Endometrium (tissue), 2 donors: ENCODE measurements around the gene ARHGAP19.
"Not testable (repeated sequence)": the region's sequence is repeated elsewhere in the genome, so short reads cannot be mapped to it uniquely, and the experiment has no call there.

Experiments
- FAIRE-seq: peaks from 2 replicates; lab custom pipeline; 2012; peaks lifted over from hg19 to GRCh38; lab: Jason Lieb, UNC
- donor health status: control.
- donor health status: control.

The ARHGAP19 gene

GRCh38 chr10:97321032-97321803 lies 28.8 kb upstream of the ARHGAP19 start:
- no peak for FAIRE-seq

GRCh38 chr10:97320480-97321031 lies 28.1 kb upstream of the ARHGAP19 start:
- FAIRE-seq = no peak

DNA sequence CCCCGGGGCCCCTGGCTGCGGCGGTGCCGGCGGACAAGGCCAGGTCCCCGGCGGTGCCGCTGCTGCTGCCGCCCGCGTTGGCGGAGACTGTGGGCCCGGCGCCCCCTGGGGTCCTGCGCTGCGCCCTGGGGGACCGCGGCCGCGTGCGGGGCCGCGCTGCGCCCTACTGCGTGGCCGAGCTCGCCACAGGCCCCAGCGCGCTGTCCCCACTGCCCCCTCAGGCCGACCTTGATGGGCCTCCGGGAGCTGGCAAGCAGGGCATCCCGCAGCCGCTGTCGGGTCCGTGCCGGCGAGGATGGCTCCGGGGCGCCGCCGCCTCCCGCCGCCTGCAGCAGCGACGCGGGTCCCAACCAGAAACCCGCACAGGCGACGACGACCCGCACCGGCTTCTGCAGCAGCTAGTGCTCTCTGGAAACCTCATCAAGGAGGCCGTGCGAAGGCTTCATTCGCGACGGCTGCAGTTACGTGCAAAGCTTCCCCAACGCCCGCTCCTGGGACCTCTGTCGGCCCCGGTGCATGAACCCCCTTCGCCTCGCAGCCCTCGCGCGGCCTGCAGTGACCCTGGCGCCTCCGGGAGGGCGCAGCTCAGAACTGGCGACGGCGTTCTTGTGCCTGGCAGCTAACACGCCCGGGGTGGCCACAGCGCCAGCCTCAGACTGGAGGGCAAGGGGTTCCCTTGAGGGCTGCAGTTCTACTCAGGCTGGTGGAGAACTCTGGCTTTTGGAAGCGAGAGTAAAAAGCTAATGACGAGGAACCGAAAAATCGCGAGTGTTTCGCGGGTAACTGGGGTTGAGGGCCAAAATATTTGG lies 27.4 kb upstream of the ARHGAP19 start:
- no peak for FAIRE-seq

DNA sequence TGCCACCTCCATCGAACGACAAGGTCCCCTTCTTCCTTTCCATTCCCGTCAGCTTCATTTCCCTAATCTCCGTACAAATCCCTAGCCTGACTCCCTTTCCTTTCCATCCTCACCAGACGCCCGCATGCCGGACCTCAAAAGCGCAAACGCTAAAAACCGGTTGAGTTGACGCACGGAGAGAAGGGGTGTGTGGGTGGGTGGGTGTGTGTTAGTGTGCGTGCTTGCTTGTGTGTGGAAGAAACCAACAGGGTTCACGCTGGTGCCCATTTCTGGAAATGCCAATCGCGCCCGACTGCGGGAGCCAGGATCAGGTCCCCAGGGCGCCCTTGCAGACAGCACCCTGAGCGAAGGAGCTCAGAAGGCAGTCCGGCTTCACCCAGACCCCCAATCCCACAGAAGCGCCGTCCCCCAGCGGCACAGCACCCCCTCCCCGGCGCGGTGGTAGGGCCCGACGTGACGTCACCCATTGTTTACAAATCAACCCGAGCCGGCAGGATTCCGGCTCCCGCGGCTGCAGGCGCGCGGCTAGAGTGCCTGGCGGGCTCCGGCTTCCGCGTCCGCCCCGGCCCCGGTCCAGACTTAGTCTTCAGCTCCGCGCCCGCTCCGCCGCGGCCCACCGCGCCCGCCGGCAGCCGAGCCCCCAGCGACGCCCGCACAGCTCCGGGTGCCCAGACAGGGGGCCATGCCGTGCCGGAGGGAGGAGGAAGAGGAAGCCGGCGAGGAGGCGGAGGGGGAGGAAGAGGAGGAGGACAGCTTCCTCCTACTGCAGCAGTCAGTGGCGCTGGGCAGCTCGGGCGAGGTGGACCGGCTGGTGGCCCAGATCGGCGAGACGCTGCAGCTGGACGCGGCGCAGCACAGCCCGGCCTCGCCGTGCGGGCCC lies 26.6 kb upstream of the ARHGAP19 start, which contains the start of gene FRAT1:
Gene FRAT1, plus strand, starts transcription at position 500 of the 880 bp plus-strand sequence. Its CDS starts 183 bp downstream, at position 683.
- no peak for FAIRE-seq

- no peak for FAIRE-seq
Measured at GRCh38 chr10:97314671-97315070, 22.2 kb upstream of the ARHGAP19 start.

- FAIRE-seq = no peak
Measured at GRCh38 chr10:97312897-97313296, 20.5 kb upstream of the ARHGAP19 start.

DNA sequence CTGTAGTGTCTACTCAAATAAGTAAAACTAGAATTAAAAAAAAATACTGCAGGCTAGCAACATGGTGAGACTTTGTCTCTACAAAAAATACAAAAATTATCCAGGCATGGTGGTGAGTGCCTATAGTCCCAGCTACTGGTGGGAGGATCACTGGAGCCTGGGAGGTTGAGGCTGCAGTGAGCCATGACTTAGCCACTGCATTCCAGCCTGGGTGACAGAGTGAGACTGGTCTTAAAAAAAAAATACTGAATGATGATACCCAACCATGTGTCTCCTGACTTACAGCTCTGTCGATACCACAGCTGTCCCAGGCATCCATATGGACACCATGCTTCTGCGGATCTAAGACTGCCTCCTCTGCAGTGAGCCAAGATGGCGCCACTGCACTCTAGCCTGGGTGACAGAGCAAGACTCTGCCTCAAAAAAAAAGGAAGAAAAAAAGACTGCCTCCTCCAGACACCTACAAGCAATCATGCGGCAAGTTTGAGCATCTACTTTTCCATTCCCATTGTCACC lies 18.7 kb upstream of the ARHGAP19 start:
- FAIRE-seq = no peak

- FAIRE-seq = no peak
Measured at GRCh38 chr10:97307866-97308780, 15.7 kb upstream of the ARHGAP19 start.

- no peak for FAIRE-seq
Measured at GRCh38 chr10:97307441-97307840, 15.0 kb upstream of the ARHGAP19 start.

DNA sequence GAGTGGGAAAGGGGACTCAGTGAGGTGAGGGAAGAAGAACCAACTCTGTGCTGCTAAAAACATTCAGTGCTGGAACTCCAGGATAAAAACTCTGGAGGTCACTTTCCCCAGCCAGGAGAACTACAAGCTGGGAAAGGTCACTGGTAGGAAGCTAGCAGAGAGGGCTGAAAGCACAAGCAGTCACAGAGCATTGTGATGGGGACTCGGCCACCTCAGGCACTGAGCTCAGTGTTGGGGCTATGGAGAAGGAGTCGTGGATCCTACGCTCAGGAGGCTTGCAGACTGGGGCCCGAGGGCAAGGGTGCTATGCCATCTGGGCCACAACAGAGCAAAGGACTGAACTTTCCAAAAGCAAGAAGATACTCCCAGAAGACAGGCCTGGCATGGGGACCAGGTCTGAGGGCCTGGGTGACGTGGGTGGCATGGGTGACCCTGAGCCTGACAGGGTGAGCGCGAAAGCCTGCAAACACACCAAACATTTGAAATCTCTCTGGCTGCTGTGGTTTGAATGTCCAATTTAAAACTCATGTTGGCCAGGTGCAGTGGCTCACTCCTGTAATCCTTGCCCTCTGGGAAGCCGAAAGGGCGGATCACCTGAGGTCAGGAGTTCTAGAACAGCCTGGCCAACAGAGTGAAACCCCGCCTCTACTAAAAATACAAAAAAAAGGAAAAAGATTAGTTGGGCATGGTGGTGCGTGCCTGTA lies 9.8 kb upstream of the ARHGAP19 start:
- FAIRE-seq = no peak

DNA sequence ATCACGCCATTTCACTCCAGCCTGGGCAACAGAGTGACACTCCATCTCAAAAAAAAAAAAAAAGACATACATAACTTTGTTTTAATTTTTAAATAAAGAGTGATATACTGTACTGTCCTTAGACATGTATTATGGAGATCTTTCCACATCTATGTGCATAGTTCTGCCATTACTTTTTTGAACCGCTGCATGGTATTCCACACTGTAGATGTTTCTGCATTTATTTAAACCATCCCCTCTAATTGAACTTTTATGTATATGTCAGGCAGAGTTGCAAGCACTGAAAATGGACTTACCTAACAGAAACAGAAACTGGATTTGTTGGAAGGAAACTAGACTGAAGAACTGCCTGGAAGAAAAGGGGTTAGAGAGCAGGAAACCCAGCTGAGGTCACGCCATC lies 8.5 kb upstream of the ARHGAP19 start:
- FAIRE-seq = no peak

- FAIRE-seq = no peak
Measured at GRCh38 chr10:97298223-97298571, 5.8 kb upstream of the ARHGAP19 start.

DNA sequence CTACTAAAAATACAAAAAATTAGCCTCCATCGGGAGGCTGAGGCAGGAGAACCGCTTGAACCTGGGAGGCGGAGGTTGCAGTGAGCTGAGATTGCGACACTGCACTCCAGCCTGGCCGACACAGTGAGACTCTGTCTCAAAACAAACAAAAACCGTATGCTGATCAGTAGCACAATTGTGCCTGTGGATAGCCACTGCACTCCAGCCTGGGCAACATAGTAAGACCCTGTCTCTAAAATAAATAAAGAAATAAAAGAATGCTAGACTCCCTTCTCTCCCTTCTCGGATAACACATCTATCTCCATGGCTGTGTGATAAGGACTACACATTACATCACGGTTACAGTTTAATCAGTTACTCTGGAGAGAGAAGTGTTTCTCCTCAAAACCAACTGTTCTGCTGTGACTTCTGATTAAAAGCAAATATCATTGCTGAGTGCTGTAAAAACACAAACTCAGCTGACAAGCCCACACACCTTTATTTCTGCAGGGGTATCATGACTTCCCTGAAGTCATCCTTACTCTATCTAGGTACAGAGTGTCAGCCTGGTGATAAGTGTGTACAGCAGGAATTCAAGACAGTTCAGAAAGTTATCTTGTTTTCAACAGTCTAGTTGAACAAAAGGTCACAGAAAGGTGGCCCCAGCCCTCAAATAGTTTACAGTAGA lies 5.3 kb upstream of the ARHGAP19 start:
- FAIRE-seq = no peak

DNA sequence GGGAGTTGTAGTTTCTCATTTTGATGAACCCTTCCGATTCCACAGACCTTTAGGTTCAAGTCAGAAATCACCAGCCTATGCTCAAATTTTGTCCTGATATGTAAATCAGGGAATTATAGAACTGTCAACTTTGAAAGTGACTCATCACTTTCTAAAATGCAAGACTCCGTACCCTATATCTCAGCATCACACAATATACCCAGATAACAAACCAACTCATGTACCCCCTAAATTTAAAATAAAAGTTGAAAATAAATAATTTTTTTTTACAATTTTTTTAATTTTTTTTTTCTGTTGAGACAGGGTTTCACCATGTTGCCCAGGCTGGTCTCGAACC lies 393 bp upstream of the ARHGAP19 start:
- no peak for FAIRE-seq

- FAIRE-seq = no peak
Measured at GRCh38 chr10:97291357-97292096, 910 bp downstream of the ARHGAP19 start.

DNA sequence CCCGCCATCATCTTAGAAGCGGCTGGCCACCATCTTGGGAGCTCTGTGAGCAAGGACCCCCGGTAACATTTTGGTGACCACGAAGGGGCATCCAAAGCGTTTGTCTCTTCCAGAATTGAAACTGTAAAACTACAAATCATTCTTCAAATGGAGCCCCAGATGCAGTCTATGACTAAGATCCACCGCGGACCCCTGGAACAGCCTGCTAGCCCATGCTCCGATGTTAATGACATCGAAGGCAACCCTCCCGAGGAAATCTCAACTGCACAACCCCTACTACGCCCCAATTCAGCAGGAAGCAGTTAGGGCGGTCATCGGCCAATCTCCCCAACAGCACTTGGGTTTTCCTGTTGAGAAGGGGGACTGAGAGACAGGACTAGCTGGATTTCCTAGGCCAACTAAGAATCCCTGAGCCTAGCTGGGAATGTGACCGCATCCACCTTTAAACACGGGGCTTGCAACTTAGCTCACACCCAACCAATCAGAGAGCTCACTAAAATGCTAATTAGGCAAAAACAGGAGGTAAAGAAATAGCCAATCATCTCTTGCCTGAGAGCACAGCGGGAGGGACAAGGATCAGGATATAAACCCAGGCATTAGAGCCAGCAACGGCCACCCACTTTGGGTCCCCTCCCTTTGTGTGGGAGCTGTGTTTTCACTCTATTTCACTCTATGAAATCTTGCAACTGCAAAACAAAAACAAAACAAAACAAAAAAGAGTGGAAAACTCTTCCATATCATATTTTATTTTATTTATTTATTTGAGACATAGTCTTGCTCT lies 1.7 kb downstream of the ARHGAP19 start:
- not testable (repeated sequence) for FAIRE-seq

DNA sequence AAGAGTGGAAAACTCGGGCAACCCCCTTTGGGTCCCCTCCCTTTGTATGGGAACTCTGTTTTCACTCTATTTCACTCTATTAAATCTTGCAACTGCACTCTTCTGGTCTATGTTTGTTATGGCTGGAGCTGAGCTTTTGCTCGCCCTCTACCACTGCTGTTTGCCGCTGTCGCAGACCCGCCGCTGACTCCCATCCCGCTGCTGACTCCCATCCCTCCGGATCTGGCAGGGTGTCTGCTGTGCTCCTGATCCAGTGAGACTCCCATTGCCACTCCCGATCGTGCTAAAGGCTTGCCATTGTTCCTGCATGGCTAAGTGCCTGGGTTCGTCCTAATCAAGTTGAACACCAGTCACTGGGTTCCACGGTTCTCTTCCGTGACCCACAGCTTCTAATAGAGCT lies 2.4 kb downstream of the ARHGAP19 start:
- not testable (repeated sequence) for FAIRE-seq

DNA sequence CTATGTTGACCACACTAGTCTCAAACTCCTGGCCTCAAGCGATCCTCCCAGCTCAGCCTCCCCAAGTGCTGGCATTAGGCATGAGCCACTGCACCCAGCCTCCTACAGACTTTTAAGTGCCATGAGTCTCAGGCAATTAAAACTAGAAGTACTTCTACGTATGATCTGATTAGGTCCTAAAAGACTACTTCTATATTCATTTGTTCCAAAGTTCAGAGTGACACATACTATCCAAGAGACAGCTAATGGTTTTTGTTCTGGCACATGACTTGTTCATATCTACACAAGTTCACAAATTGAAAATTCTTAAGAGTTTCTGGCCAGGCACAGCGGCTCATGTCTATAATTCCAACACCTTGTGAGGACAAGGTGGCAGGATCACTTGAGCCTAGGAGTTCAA lies 11.7 kb downstream of the ARHGAP19 start:
- no peak for FAIRE-seq
